Astrocyte (in vitro differentiated cells and primary cell): ENCODE results near the gene SLC30A10.

Source experiments
- EZH2 ChIP-seq: IDR thresholded peaks from 2 replicates; pipeline ENCODE4 v1.6.1; 2012; ENCODE audit warnings: mild to moderate bottlenecking, low read length, inconsistent platforms; ENCODE audit not compliant: insufficient read depth
- TF ChIP-seq, protein P1 (sequence below): IDR thresholded peaks from 2 replicates; pipeline ENCODE4 v1.5.1; 2011; ENCODE audit warnings: low read depth, mild to moderate bottlenecking, inconsistent platforms, low read length, moderate library complexity; ENCODE audit not compliant: insufficient read depth

DNA sequence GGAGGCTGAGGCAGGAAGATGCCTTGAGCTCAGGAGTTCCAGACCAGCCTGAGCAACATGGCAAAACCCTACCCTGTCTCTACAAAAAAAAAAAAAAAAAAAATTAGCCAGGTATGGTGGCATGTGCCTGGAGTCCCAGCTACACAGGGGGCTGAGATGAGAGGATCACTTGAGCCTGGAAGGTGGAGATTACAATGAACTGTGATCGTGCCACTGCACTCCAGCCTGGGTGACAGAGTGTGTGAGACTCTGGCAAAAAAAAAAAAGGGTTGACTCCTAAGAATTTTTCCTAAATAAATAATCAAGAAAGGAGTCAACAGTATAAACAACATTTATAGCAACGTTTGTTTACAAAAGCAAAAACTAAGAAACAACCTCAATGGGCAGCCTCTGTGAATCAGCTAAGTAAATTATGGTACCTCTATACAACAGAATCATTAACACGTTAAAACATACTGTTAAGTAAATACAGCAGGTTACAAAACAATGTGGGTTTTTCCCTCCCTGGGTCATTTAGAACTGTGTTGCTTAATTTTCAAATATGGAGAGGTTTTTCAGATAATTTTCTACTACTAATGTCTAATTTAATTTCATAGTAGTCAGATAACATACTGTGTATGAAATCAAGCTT lies 56.8 kb downstream of the SLC30A10 start:
- TF ChIP-seq, protein P1, sequence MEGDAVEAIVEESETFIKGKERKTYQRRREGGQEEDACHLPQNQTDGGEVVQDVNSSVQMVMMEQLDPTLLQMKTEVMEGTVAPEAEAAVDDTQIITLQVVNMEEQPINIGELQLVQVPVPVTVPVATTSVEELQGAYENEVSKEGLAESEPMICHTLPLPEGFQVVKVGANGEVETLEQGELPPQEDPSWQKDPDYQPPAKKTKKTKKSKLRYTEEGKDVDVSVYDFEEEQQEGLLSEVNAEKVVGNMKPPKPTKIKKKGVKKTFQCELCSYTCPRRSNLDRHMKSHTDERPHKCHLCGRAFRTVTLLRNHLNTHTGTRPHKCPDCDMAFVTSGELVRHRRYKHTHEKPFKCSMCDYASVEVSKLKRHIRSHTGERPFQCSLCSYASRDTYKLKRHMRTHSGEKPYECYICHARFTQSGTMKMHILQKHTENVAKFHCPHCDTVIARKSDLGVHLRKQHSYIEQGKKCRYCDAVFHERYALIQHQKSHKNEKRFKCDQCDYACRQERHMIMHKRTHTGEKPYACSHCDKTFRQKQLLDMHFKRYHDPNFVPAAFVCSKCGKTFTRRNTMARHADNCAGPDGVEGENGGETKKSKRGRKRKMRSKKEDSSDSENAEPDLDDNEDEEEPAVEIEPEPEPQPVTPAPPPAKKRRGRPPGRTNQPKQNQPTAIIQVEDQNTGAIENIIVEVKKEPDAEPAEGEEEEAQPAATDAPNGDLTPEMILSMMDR = no peak
- no peak for TF ChIP-seq EZH2
